ENCODE results near the gene FSTL3.
"Not testable (repeated sequence)": the region's sequence is repeated elsewhere in the genome, so short reads cannot be mapped to it uniquely, and the experiment has no call there.

FSTL3 gene

GRCh38 chr19:723714-724113 is 47.5 kb downstream of the FSTL3 start:
- no peaks in the 10 kb centered on the region for H3K27me3 ChIP-seq (replicated peaks; ENCODE audit: control insufficient read depth, insufficient read depth, low read length)
- H3K36me3 ChIP-seq (ENCODE audit: control insufficient read depth, insufficient read depth, low read length), result no peaks in the 10 kb centered on the region
- H3K4me3 ChIP-seq (replicated peaks; ENCODE audit: low read depth, low read length), result no peak overlapping the region
- no peak for TF ChIP-seq CTCF (IDR thresholded peaks at IDR 0.05; ENCODE audit: insufficient read depth, low read length, poor library complexity, severe bottlenecking)
- DNase-seq (ENCODE audit: extremely low read depth, insufficient read length), result no peak

GRCh38 chr19:725461-726089 is 49.4 kb downstream of the FSTL3 start:
- TF ChIP-seq CTCF (IDR thresholded peaks at IDR 0.05; ENCODE audit: insufficient read depth, low read length, poor library complexity, severe bottlenecking), result no peak
- no peaks in the 10 kb centered on the region for H3K27me3 ChIP-seq (replicated peaks; ENCODE audit: control insufficient read depth, insufficient read depth, low read length)
- DNase-seq (ENCODE audit: extremely low read depth, insufficient read length), result no peak
- H3K36me3 ChIP-seq (ENCODE audit: control insufficient read depth, insufficient read depth, low read length), result no peaks in the 10 kb centered on the region
- no peak overlapping the region for H3K4me3 ChIP-seq (replicated peaks; ENCODE audit: low read depth, low read length)

- H3K36me3 ChIP-seq (ENCODE audit: control insufficient read depth, insufficient read depth, low read length), result no peaks in the 10 kb centered on the region
Measured at GRCh38 chr19:726993-727956, 51.1 kb downstream of the FSTL3 start.

GRCh38 chr19:728011-728410 is 51.8 kb downstream of the FSTL3 start:
- no peak for TF ChIP-seq CTCF (IDR thresholded peaks at IDR 0.05; ENCODE audit: insufficient read depth, low read length, poor library complexity, severe bottlenecking)
- Histone ChIP-seq H3K36me3 (ENCODE audit: control insufficient read depth, insufficient read depth, low read length) (no peaks in the 10 kb centered on the region), H3K4me3 (replicated peaks; ENCODE audit: low read depth, low read length) (no peak overlapping the region), H3K27me3 (replicated peaks; ENCODE audit: control insufficient read depth, insufficient read depth, low read length) (no peaks in the 10 kb centered on the region)
- no peak for DNase-seq (ENCODE audit: extremely low read depth, insufficient read length)

More at GRCh38 chr19:726993-727956, 51.1 kb downstream of the FSTL3 start:
- no peak for DNase-seq (ENCODE audit: extremely low read depth, insufficient read length)
- no peak for TF ChIP-seq CTCF (IDR thresholded peaks at IDR 0.05; ENCODE audit: insufficient read depth, low read length, poor library complexity, severe bottlenecking)
- Histone ChIP-seq H3K27me3 (replicated peaks; ENCODE audit: control insufficient read depth, insufficient read depth, low read length) (no peaks in the 10 kb centered on the region), H3K4me3 (replicated peaks; ENCODE audit: low read depth, low read length) (no peak overlapping the region)

- not testable (repeated sequence) for H3K4me3 ChIP-seq (replicated peaks; ENCODE audit: low read depth, low read length); H3K36me3 ChIP-seq (ENCODE audit: control insufficient read depth, insufficient read depth, low read length); DNase-seq (ENCODE audit: extremely low read depth, insufficient read length); H3K27me3 ChIP-seq (replicated peaks; ENCODE audit: control insufficient read depth, insufficient read depth, low read length)
Measured at GRCh38 chr19:729564-729963, 53.4 kb downstream of the FSTL3 start.

GRCh38 chr19:729965-730668 is 53.9 kb downstream of the FSTL3 start:
- Histone ChIP-seq H3K4me3 (replicated peaks; ENCODE audit: low read depth, low read length) (no peak overlapping the region), H3K27me3 (replicated peaks; ENCODE audit: control insufficient read depth, insufficient read depth, low read length) (no peaks in the 10 kb centered on the region), H3K36me3 (ENCODE audit: control insufficient read depth, insufficient read depth, low read length) (no peaks in the 10 kb centered on the region)
- TF ChIP-seq CTCF (IDR thresholded peaks at IDR 0.05; ENCODE audit: insufficient read depth, low read length, poor library complexity, severe bottlenecking), result no peak
- no peak for DNase-seq (ENCODE audit: extremely low read depth, insufficient read length)

All from GM06990 (cell line).